ENCODE results near the gene CNPPD1.

GRCh38 chr2:219223831-219224610 lies 47.3 kb upstream of the CNPPD1 start:
- no peak for TF ChIP-seq CTCF (IDR thresholded peaks at IDR 0.05)
- no peak for TF ChIP-seq POLR2A (IDR thresholded peaks at IDR 0.05)
- no peak for TF ChIP-seq EP300 (IDR thresholded peaks at IDR 0.05)
- no peak for TF ChIP-seq POLR2AphosphoS5 (IDR thresholded peaks at IDR 0.05)
